Measurements from ENCODE around the gene ZMYM3.
A peak's percentile ranks its signal among the peaks of the same experiment; 100 is the strongest.

ZMYM3 gene

GRCh38 chrX:71253253-71254091, 468 bp downstream of the ZMYM3 start:
- peak; percentile 6 to 28 for DNase-seq (ENCODE audit: low read depth in 2 of 2)

- no peak for DNase-seq (ENCODE audit: low read depth in 2 of 2)
Observed at GRCh38 chrX:71252221-71252620, 1.7 kb downstream of the ZMYM3 start.

GRCh38 chrX:71251466-71251973, 2.4 kb downstream of the ZMYM3 start:
- DNase-seq (ENCODE audit: low read depth in 2 of 2): peak in 1 of 2 donors; percentile 7

GRCh38 chrX:71250841-71251240, 3.1 kb downstream of the ZMYM3 start:
- DNase-seq (ENCODE audit: low read depth in 2 of 2): no peak

GRCh38 chrX:71245159-71245558, 8.8 kb downstream of the ZMYM3 start:
- DNase-seq (ENCODE audit: low read depth in 2 of 2): no peak

GRCh38 chrX:71244359-71245128, 9.4 kb downstream of the ZMYM3 start:
- no peak for DNase-seq (ENCODE audit: low read depth in 2 of 2)

- no peak for DNase-seq (ENCODE audit: low read depth in 2 of 2)
Observed at GRCh38 chrX:71241301-71241700, 12.6 kb downstream of the ZMYM3 start.

GRCh38 chrX:71239781-71240180, 14.2 kb downstream of the ZMYM3 start:
- no peak for DNase-seq (ENCODE audit: low read depth in 2 of 2)

- no peak for DNase-seq (ENCODE audit: low read depth in 2 of 2)
Observed at GRCh38 chrX:71236836-71237235, 17.1 kb downstream of the ZMYM3 start.

GRCh38 chrX:71235482-71235881, 18.5 kb downstream of the ZMYM3 start:
- DNase-seq (ENCODE audit: low read depth in 2 of 2): no peak

GRCh38 chrX:71228063-71228642, 25.8 kb downstream of the ZMYM3 start:
- DNase-seq (ENCODE audit: low read depth in 2 of 2): no peak

GRCh38 chrX:71227370-71228062, 26.4 kb downstream of the ZMYM3 start:
- DNase-seq (ENCODE audit: low read depth in 2 of 2): no peak

- DNase-seq (ENCODE audit: low read depth in 2 of 2): no peak
Observed at GRCh38 chrX:71225676-71226075, 28.3 kb downstream of the ZMYM3 start.

- no peak for DNase-seq (ENCODE audit: low read depth in 2 of 2)
Observed at GRCh38 chrX:71225009-71225408, 28.9 kb downstream of the ZMYM3 start.

- no peak for DNase-seq (ENCODE audit: low read depth in 2 of 2)
Observed at GRCh38 chrX:71224098-71224708, 29.7 kb downstream of the ZMYM3 start.

- DNase-seq (ENCODE audit: low read depth in 2 of 2): no peak
Observed at GRCh38 chrX:71222929-71223328, 31.0 kb downstream of the ZMYM3 start, which contains the start of gene GJB1. TSS of gene GJB1 (plus strand) at chrX:71223224. CDS start at chrX:71223708, 484 bp downstream.

- DNase-seq (ENCODE audit: low read depth in 2 of 2): no peak
Observed at GRCh38 chrX:71221145-71221544, 32.8 kb downstream of the ZMYM3 start.

- DNase-seq (ENCODE audit: low read depth in 2 of 2): no peak
Observed at GRCh38 chrX:71217298-71217697, 36.6 kb downstream of the ZMYM3 start.

GRCh38 chrX:71216485-71216884, 37.5 kb downstream of the ZMYM3 start:
- no peak for DNase-seq (ENCODE audit: low read depth in 2 of 2)

- no peak for DNase-seq (ENCODE audit: low read depth in 2 of 2)
Observed at GRCh38 chrX:71215338-71215912, 38.5 kb downstream of the ZMYM3 start.

Measured in stimulated activated CD4-positive, alpha-beta T cell treated with anti-CD3 and anti-CD28 coated beads, Interleukin-15, amount 100 ng/mL, for 48 hours (primary cell).